GM12874 (cell line): ENCODE measurements around the gene TOP2B.

Source experiments
- TF ChIP-seq, protein P1 (sequence below): IDR thresholded peaks from 2 replicates; pipeline ENCODE4 v1.5.1; 2011; ENCODE audit warnings: low read depth, mild to moderate bottlenecking, control low read depth, low read length, moderate library complexity; ENCODE audit not compliant: insufficient read depth

The TOP2B gene

GRCh38 chr3:25683882-25684281, 19.2 kb upstream of the TOP2B start:
- TF ChIP-seq, protein P1, sequence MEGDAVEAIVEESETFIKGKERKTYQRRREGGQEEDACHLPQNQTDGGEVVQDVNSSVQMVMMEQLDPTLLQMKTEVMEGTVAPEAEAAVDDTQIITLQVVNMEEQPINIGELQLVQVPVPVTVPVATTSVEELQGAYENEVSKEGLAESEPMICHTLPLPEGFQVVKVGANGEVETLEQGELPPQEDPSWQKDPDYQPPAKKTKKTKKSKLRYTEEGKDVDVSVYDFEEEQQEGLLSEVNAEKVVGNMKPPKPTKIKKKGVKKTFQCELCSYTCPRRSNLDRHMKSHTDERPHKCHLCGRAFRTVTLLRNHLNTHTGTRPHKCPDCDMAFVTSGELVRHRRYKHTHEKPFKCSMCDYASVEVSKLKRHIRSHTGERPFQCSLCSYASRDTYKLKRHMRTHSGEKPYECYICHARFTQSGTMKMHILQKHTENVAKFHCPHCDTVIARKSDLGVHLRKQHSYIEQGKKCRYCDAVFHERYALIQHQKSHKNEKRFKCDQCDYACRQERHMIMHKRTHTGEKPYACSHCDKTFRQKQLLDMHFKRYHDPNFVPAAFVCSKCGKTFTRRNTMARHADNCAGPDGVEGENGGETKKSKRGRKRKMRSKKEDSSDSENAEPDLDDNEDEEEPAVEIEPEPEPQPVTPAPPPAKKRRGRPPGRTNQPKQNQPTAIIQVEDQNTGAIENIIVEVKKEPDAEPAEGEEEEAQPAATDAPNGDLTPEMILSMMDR, result no peak

- TF ChIP-seq, protein P1, result no peak
These were observed 18.7 kb upstream of the TOP2B start for GRCh38 chr3:25683410-25683809.

DNA sequence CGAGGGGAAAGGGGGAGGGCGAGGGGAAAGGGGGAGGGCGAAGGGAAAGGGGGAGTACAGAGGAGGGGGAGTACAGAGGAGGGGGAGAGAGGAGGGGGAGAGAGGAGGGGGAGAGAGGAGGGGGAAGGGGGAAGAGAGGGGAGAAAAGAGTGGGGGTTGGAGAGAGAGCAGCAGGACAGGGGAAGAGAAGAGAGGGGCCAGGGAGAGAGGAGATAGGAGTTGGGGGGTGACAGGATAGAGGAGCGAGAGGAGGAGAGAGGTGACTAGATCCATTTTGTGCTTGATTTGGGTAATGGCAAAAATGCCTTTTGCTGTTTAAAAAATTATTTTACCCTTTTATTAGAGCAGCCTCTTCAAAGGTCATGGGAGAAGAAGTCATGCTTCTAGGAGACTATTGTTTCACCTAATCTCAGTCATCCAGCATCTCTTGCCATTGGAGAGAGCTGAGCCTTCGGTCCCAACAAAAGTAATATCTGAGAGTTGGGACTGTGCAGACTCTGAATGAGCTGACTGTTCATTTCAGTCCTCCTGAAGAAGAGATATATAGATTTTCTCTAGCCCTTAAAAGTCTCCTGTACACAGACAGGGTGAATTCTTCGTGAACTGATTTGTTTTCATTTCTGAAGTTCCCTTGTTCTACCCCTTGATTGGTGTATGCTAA, 15.1 kb upstream of the TOP2B start:
- TF ChIP-seq, protein P1, result no peak

DNA sequence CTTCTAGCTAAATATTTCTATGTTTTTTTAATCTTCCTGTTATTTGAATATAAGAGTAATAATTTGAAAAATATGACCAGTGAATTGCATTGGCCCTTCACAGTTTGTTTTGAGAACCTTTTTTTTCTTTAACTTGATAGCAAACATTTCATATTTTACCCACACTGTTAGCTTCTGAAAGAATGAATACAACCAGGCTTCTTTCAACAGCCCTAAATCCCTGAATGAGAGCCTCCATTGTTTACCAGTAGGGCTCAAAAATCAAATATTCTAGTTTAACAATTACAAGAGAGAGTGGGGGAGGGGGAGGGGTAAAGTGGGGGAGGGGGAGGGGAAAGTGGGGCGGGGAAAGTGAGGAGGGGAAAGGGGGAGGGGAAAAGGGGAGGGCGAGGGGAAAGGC, 14.5 kb upstream of the TOP2B start:
- TF ChIP-seq, protein P1, result no peak

DNA sequence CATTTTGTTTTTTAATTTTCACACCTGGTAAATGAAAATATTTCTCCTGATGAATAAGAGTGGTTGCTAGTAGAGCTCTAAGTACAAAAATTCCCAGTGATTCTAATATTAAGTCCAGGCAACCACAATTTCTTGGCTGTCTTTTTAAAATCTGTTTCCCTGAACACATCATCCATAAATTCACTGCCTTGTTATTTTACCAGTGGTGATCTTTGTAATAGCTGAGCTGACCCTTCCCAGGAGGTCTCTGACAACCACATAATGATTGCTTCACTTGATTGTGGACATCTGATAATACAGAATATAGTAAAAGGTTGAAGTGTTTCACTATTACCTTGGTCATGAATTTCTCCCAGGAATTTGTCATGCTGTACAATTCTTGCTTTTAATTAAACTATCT, 13.9 kb upstream of the TOP2B start:
- TF ChIP-seq, protein P1, result no peak

GRCh38 chr3:25677121-25677520, 12.4 kb upstream of the TOP2B start:
- TF ChIP-seq, protein P1, result no peak

DNA sequence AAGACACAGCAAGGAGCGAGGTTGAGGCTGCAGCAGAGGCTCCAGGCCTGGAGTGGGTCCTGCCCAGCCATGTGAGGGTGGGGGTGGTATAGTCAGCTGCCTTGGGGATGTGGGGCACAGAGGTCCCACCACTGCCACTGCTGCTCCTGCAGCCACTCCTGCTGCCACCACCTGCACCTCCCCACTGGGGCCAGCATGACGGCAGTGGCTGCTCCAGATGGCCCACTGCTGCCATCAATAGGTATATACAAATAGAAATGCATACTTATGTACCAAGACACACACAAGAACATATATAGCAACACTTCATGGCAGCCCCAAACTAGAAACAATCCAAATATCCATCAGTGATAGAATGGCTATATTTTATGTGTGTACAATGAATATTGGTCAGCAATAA, 10.0 kb upstream of the TOP2B start:
- TF ChIP-seq, protein P1, result no peak
